ENCODE data around the gene TERT.

Gene TERT

GRCh38 chr5:1203968-1204692 is 90.7 kb downstream of the TERT start:
- in situ Hi-C loops (cut with MboI; ENCODE audit: low pct_unique_long_range_greater_than_20kb, low sequenced_read_pairs), result no loop called here
- DNase-seq, result no peak

GRCh38 chr5:1203311-1203967 is 91.4 kb downstream of the TERT start:
- DNase-seq, result no peak
- in situ Hi-C loops (cut with MboI; ENCODE audit: low pct_unique_long_range_greater_than_20kb, low sequenced_read_pairs), result no loop called here
